DOHH2 (cell line): ENCODE data around the gene FIGN.

Source experiments
- CTCF ChIP-seq: fragments of 200-600 bp; sonication (generic); IDR thresholded peaks from one replicate; pipeline ENCODE4 v1.5.1; 2014; ENCODE audit warnings: antibody characterized with exemption, mild to moderate bottlenecking, low read depth, low read length; ENCODE audit not compliant: poor library complexity, severe bottlenecking
- EZH2phosphoT487 ChIP-seq: fragments of 200-600 bp; sonication (generic); IDR thresholded peaks from 2 replicates; pipeline ENCODE4 v1.6.1; 2017; ENCODE audit warnings: borderline replicate concordance, mild to moderate bottlenecking, antibody characterized with exemption, low read length, moderate library complexity, mixed read lengths

GRCh38 chr2:163753726-163754125, 17.9 kb upstream of the FIGN start:
- TF ChIP-seq CTCF (no peak), EZH2phosphoT487 (no peak)
